Measurements from ENCODE around the gene KRT6A.

DNA sequence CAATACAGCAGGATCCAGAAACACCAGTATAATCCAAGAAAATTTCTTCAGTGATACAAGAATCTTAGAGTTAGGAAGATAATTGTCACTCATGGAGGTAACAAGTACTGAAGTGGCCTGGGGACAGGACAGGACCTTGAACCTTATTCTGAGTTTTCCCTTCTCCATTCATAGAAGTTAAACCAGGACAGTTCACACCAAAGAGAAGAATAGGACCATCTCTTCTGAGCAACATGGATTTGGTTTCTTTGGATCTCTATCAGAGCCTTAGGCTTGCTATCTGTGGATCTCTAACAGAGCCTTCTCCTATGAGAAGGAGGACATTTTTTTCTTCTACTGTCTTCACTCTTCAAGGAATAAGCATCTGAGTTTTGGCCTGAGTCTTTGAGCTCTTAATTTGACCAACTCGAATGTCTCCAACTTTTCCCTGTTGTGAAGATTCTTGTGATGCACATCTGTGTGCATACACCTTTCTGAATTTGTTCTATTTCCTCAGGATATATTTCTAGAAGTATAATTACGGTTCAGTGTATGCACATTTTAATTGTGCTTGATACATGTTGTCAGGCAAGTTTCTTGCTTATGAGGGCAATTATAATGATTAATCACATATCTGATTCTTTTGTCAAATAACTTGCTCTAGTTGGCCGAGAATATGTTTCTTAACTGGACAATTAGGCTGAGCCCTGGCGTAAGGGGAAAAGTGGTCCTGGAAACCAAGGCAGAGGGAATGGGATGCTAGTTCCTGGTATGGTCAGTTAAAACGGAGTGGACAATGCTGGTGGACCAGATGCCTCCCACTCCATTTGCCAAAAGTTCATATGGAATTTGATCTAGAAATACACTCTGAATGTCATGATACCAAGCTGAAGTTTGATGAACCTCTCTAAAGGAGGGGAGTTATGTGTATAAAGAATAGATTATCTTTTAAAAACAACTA is 6.6 kb downstream of the KRT6A start:
- TF ChIP-seq, protein P1, sequence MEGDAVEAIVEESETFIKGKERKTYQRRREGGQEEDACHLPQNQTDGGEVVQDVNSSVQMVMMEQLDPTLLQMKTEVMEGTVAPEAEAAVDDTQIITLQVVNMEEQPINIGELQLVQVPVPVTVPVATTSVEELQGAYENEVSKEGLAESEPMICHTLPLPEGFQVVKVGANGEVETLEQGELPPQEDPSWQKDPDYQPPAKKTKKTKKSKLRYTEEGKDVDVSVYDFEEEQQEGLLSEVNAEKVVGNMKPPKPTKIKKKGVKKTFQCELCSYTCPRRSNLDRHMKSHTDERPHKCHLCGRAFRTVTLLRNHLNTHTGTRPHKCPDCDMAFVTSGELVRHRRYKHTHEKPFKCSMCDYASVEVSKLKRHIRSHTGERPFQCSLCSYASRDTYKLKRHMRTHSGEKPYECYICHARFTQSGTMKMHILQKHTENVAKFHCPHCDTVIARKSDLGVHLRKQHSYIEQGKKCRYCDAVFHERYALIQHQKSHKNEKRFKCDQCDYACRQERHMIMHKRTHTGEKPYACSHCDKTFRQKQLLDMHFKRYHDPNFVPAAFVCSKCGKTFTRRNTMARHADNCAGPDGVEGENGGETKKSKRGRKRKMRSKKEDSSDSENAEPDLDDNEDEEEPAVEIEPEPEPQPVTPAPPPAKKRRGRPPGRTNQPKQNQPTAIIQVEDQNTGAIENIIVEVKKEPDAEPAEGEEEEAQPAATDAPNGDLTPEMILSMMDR (IDR thresholded peaks at IDR 0.05) = no peak
- no peak for TF ChIP-seq POLR2A (IDR thresholded peaks at IDR 0.05)
